Measurements from ENCODE around the gene HPS4. TPM values are rescaled to one million over a fixed set of nuclear protein-coding genes. Genes with fewer than 3 reads are reported as not detected.

The HPS4 gene
- total RNA-seq, 1 donor: 38.5 TPM

DNA sequence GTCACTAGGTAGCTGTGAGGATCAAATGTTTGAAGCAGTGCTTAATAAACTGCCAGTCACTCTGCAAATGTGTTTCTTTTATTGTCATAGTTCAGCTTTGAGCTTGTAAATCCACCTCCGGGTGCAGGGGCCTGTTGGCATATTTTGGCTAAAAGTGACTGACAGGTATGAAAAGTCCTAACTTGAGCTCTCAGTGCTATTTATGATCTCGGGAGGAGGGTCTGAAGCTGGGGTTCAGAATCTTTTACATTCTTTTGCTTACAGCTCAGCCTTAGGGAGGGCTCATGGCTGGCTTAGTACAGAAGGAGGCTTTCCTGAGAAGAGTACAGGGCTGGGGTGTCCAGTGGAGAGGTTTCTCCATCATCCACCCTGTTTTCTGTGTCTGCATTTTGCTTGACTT is 53.0 kb downstream of the HPS4 start:
- TF ChIP-seq, protein P1, sequence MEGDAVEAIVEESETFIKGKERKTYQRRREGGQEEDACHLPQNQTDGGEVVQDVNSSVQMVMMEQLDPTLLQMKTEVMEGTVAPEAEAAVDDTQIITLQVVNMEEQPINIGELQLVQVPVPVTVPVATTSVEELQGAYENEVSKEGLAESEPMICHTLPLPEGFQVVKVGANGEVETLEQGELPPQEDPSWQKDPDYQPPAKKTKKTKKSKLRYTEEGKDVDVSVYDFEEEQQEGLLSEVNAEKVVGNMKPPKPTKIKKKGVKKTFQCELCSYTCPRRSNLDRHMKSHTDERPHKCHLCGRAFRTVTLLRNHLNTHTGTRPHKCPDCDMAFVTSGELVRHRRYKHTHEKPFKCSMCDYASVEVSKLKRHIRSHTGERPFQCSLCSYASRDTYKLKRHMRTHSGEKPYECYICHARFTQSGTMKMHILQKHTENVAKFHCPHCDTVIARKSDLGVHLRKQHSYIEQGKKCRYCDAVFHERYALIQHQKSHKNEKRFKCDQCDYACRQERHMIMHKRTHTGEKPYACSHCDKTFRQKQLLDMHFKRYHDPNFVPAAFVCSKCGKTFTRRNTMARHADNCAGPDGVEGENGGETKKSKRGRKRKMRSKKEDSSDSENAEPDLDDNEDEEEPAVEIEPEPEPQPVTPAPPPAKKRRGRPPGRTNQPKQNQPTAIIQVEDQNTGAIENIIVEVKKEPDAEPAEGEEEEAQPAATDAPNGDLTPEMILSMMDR (IDR thresholded peaks at IDR 0.05; ENCODE audit: insufficient read depth, low read length): no peak
- H3K4me3 ChIP-seq (ENCODE audit: low read depth, low read length): no peak overlapping the region
- DNase-seq (ENCODE audit: low read depth): no peak

DNA sequence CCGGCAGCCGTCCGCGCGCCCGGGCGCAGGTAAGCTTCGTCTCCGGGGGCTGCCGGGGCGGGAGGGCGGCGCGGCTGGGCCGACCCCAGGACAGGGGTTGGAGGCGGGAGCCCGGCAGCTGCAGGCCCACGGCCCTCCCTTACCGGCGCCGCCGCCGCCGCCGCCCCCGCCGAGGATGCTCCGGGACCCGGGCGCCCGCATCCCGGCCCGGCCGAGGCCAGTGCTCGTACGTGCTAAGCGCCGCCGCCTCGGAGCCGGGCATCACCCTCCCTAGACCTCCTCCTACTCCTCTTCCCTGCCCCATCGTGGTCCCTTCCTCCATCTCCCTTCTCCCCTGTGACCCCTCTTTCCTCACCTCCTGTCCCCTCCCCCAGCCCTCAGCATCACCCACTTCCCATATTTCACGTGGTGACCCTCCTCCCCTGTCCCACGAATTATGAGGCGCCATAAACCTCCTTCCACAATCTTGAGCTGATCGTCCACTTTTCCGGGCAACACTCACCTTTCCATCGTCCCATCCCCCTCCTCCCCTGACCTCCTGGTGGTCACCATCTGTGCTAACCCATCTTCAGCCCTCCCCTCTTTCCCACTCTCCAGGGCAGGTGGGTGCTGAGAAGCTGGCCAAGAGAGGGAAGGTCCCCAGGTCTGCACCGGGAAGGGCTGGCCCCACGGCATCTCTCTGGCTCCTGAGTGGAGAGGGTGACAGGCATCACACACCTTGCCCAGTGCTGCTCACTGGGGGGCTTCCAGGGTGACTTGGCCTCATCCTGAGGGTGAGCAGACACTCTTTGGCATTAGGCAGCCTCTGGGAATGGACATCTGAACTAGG is 53.9 kb downstream of the HPS4 start:
- peak overlapping the region; percentile 74 for H3K4me3 ChIP-seq (ENCODE audit: low read depth, low read length)
- TF ChIP-seq, protein P1 (IDR thresholded peaks at IDR 0.05; ENCODE audit: insufficient read depth, low read length): no peak
- DNase-seq (ENCODE audit: low read depth): no peak

DNA sequence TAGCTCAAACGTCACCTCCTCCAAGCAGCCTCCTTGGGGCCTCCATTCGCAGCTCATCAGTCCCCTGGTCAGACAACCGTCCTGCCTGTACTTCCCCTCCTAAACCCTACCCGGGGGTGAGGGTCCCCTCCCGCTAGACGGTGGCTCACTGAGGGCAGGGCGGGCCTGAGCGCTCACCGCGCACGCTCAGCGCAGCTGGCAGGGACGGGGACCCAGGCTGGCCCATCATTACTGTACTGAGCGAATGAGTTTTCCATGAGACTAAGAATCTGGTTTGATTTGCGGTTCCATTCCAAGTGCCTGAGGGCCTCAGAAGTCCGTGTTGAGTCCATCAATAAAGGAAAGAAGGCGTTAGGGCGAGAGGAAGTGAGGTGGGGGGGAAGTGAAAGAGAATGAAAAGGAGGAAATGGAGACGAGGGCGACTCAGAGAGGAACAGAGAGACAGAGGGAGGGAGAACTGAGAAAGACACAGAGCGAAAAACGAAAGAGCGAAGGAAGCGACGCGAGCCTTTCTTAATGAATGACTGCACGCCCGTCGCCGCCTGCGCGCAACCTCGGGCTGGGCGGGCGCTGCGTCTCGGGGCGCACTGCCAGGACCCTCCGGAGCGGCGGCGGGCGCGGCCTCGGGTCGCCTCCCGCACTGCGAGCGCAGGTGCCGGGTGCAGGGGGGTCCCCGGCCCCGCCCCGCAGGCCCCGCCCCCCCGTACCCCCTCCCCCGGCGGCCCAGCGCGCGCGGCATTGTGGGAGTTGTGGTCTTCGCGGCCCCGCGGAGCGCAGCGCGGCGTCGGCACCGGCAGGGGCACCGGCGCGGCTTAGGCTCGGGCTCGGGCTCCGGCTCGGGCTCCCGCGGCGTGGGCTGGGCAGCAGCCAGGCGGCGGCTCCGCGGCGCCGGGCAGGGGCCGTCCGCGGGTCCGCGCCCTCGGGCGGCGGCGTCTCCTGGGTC is 54.8 kb downstream of the HPS4 start, which contains the start of gene ASPHD2:
ASPHD2 (plus strand) TSS at position 746 of the 943 bp plus-strand sequence. CDS start 4,356 bp downstream, outside the sequence.
- TF ChIP-seq, protein P1 (IDR thresholded peaks at IDR 0.05; ENCODE audit: insufficient read depth, low read length): no peak
- H3K4me3 ChIP-seq (ENCODE audit: low read depth, low read length): peak within 1 kb of the TSS; percentile 74

DNA sequence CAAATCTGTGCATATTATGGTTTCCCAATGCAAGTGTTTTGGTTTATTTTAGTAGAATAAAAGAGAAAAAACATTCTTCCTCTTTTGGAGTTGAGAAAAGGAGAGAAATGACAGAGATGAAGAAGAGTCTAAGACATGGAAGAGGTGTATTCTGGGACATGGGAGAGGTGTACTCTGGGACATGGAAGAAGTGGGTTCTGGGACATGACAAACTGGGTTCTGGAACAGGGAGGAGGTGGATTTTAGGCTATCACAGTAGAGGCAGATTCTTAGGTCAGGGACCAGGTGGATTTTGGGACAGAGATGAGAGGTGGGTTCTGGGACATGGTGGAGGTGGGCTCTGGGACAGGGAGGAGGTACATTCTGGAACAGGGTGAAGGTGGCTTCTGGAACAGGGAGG is 56.7 kb downstream of the HPS4 start:
- TF ChIP-seq, protein P1 (IDR thresholded peaks at IDR 0.05; ENCODE audit: insufficient read depth, low read length): no peak
- no peak for DNase-seq (ENCODE audit: low read depth)
- H3K4me3 ChIP-seq (ENCODE audit: low read depth, low read length): no peak overlapping the region

More for the DNA sequence above, 54.8 kb downstream of the HPS4 start, which contains the start of gene ASPHD2:
- DNase-seq (ENCODE audit: low read depth): peak; percentile 58

DNA sequence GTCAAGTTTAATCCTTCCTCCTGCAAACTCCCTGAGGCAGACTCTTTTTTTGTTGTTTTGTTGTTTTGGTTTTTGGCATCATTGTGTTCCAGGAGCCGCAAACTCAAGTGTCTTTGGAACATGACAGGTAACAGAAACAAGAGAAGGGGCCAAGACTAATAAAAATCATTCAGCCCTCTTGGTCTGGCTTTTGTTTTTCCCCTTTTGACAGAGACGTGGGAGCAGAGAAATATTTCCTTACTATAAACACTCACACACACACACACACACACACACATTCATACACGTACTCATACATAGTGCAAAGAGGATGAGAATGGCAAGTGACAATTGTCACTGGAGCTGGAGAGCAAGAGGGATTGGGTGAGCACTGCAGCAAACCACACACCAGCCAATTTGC is 65.0 kb downstream of the HPS4 start:
- TF ChIP-seq, protein P1 (IDR thresholded peaks at IDR 0.05; ENCODE audit: insufficient read depth, low read length): no peak
- DNase-seq (ENCODE audit: low read depth): peak; percentile 46
- no peak overlapping the region for H3K4me3 ChIP-seq (ENCODE audit: low read depth, low read length)

DNA sequence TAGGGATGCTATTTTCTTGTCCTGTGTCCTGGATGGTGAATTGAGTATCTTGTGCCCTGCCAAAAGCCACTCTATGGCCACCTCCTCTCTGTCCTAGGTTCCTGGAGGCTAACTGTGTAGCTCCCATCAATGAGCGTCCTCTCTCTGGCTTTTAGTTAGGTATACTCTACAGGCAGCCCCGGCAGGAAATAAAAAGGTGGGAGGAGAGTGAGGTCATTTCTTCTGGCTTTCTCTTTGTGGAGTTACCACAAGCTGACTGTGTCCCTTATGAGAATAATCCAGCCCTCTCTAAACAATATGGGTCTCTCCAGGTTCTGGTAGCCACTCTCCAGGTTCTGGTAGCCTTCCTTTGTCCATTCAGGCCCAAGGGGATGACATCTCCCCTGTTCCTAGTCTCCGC is 66.2 kb downstream of the HPS4 start:
- TF ChIP-seq, protein P1 (IDR thresholded peaks at IDR 0.05; ENCODE audit: insufficient read depth, low read length): no peak
- DNase-seq (ENCODE audit: low read depth): no peak
- no peak overlapping the region for H3K4me3 ChIP-seq (ENCODE audit: low read depth, low read length)
